ENCODE measurements around the gene EXOC3L1.
A peak's percentile ranks its signal among the peaks of the same experiment; 100 is the strongest.

The EXOC3L1 gene

DNA sequence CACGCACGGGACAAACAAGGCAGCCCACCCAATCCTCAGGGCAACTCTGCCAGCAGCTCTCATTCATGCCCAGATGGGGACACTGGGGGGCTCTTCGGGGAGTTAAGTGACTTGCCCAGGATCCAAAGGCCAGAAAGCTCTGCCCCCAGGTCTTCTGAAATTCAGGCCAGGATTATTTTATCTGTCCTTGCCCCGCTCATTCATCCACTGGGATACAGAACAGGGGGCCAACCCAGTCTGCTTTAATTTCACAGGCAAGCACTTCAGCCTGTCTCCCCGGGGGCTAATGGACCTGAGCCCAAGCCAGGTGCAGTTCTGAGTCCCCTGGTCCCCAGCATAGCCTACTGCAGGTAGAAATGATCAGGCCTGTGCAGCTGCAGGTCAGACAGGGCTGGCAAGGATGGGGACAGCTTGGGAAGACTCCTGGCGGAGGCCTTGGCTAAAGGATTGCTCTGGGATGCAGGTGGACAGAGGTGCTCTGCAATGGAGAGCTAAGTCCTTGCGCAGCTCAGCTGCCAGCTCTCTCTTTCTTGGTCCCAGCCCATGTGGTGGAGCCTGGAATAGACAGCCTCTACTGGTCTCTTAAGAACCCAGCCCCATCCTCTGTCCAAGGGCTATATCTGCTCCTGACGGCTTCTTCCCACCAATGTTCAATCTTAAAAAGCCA, 38.4 kb downstream of the EXOC3L1 start:
- peaks cover 0 to 4% of the 10 kb centered on the region in 2 donors for H3K27me3 ChIP-seq
- peaks cover 0 to 26% (median 13%) of the 10 kb centered on the region in 3 donors for H3K36me3 ChIP-seq
- H3K4me3 ChIP-seq, result peak overlapping the region; percentile 63 to 70
- H3K4me1 ChIP-seq, result peaks cover 0 to 37% (median 25%) of the 10 kb centered on the region in 4 donors
- no peak for TF ChIP-seq CTCF (IDR thresholded peaks at IDR 0.05)
- intact Hi-C loops (cut with DNase I; ENCODE audit: low total_unique reads), result no loop called here
- no peak for DNase-seq
- peak overlapping the region; percentile 89 to 94 for H3K27ac ChIP-seq
- H3K9me3 ChIP-seq, result no peaks in the 10 kb centered on the region

GRCh38 chr16:67150833-67151396, 39.0 kb downstream of the EXOC3L1 start, which contains the start of gene B3GNT9:
Gene B3GNT9, minus strand, starts transcription at chr16:67150998. Its CDS starts 513 bp downstream, at chr16:67150485.
- Histone ChIP-seq H3K4me3 (peak within 1 kb of the TSS; percentile 63 to 70), H3K27ac (peak within 1 kb of the TSS; percentile 89 to 94), H3K27me3 (peaks cover 0 to 4% of the 10 kb centered on the region in 2 donors), H3K36me3 (peaks cover 1 to 32% (median 19%) of the 10 kb centered on the region in 3 donors), H3K9me3 (no peaks in the 10 kb centered on the region), H3K4me1 (peaks cover 0 to 36% (median 25%) of the 10 kb centered on the region in 4 donors)
- no peak for TF ChIP-seq CTCF (IDR thresholded peaks at IDR 0.05)
- DNase-seq, result peak; percentile 76 to 91
- intact Hi-C loops (cut with DNase I; ENCODE audit: low total_unique reads), result no loop called here

DNA sequence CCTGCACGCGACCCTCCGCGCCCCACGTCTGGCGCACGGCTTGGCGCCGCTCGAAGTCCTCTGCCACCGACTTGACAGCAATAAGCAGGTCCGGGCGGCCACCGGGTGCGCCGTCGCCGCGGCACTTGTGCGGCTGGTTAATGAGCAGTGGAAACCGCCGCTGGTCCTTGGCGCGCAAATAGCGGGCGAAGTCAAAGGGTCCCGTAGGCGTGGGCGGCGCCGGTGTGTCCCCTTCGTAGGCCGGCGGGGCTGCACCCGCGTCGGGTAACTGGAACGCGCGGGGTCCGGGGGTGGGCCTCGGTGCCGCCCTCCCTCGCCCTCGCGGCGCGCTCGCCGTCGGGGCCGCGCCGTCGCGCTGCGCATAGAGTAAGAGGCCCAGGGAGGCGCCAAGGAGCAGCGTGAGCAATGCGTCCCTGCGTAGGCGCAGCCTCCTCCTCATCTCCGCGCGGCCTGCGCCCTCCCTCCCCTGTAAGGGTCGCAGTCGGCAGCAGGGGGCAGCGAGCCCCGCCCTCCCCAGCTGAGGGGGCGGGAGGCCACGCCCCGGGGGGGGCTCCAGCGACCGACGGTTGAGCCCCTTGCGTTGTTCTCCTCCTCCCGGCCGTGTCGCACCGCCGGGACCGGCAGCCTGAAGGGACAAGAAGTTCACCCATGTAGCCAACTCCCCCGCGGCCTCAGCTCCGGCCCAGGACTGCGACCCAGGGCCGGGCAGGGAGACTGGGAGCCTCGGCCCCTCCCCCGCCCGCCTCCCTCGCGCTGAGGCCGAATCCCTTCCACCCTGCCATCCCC, 39.7 kb downstream of the EXOC3L1 start:
- Histone ChIP-seq H3K36me3 (peaks cover 8 to 39% (median 26%) of the 10 kb centered on the region in 3 donors), H3K4me1 (peaks cover 0 to 29% (median 19%) of the 10 kb centered on the region in 4 donors), H3K27me3 (peaks cover 0 to 4% of the 10 kb centered on the region in 2 donors), H3K4me3 (peak overlapping the region; percentile 63 to 70), H3K27ac (peak overlapping the region; percentile 89 to 94), H3K9me3 (no peaks in the 10 kb centered on the region)
- peak in 1 of 2 experiments; percentile 4 for TF ChIP-seq CTCF (IDR thresholded peaks at IDR 0.05)
- intact Hi-C loops (cut with DNase I; ENCODE audit: low total_unique reads), result no loop called here
- DNase-seq, result peak in 1 of 2 donors; percentile 50

- no peaks in the 10 kb centered on the region for H3K9me3 ChIP-seq
- TF ChIP-seq CTCF (IDR thresholded peaks at IDR 0.05), result no peak
- peaks cover 0 to 2% of the 10 kb centered on the region in 2 donors for H3K27me3 ChIP-seq
- DNase-seq, result no peak
- intact Hi-C loops (cut with DNase I; ENCODE audit: low total_unique reads), result no loop called here
- H3K36me3 ChIP-seq, result peaks cover 13 to 47% (median 34%) of the 10 kb centered on the region in 3 donors
- H3K4me3 ChIP-seq, result peak overlapping the region in 1 of 2 donors; percentile 63
- H3K4me1 ChIP-seq, result peaks cover 0 to 21% (median 13%) of the 10 kb centered on the region in 4 donors
- H3K27ac ChIP-seq, result peak overlapping the region; percentile 89 to 94
These were observed 40.5 kb downstream of the EXOC3L1 start for GRCh38 chr16:67149276-67150046.

Measured in tibial artery (tissue), 4 donors.